Hepatocyte (in vitro differentiated cells): Measurements from ENCODE around the gene TRAF2. TPM values are rescaled to one million over a fixed set of nuclear protein-coding genes. Genes with fewer than 3 reads are reported as not detected.
"Not testable (repeated sequence)": the region's sequence is repeated elsewhere in the genome, so short reads cannot be mapped to it uniquely, and the experiment has no call there.

ENCODE experiments used
- DNase-seq: peaks from one replicate; pipeline ENCODE4 v3.0.0-alpha.2; 2016; ENCODE audit warnings: low spot score
- H2AFZ ChIP-seq: fragments of 200-600 bp; sonication (generic); 2 replicates; pipeline ENCODE4 v1.6.0; 2016; ENCODE audit warnings: antibody characterized with exemption, mild to moderate bottlenecking
- H3K27ac ChIP-seq: fragments of 200-600 bp; sonication (generic); 2 replicates; pipeline ENCODE4 v1.5.1; 2016; ENCODE audit warnings: mild to moderate bottlenecking
- H3K27me3 ChIP-seq: fragments of 200-600 bp; sonication (generic); 2 replicates; pipeline ENCODE4 v1.6.1; 2016
- H3K36me3 ChIP-seq: fragments of 200-600 bp; sonication (generic); replicated peaks from 2 replicates; pipeline ENCODE4 v1.5.1; 2016; ENCODE audit warnings: low read depth; ENCODE audit not compliant: insufficient read depth
- H3K4me1 ChIP-seq: fragments of 200-600 bp; sonication (generic); 2 replicates; pipeline ENCODE4 v1.5.1; 2016; ENCODE audit warnings: mild to moderate bottlenecking, moderate library complexity; ENCODE audit not compliant: insufficient read depth
- H3K4me2 ChIP-seq: fragments of 200-600 bp; sonication (generic); 2 replicates; pipeline ENCODE4 v1.6.0; 2016
- H3K4me3 ChIP-seq: fragments of 200-600 bp; sonication (generic); 2 replicates; pipeline ENCODE4 v1.5.1; 2016; ENCODE audit warnings: mild to moderate bottlenecking
- H3K79me2 ChIP-seq: fragments of 200-600 bp; sonication (generic); 2 replicates; pipeline ENCODE4 v1.6.0; 2017; ENCODE audit warnings: mild to moderate bottlenecking
- H3K9me2 ChIP-seq: fragments of 200-600 bp; sonication (generic); replicated peaks from 2 replicates; pipeline ENCODE4 v1.6.0; 2017; ENCODE audit warnings: mild to moderate bottlenecking; ENCODE audit not compliant: insufficient read depth
- H3K9me3 ChIP-seq: fragments of 200-600 bp; sonication (generic); 2 replicates; pipeline ENCODE4 v1.5.1; 2016; ENCODE audit warnings: low read depth, mild to moderate bottlenecking
- H4K20me1 ChIP-seq: fragments of 200-600 bp; sonication (generic); 2 replicates; pipeline ENCODE4 v1.6.0; 2016; ENCODE audit warnings: mild to moderate bottlenecking; ENCODE audit not compliant: insufficient read depth, poor library complexity, severe bottlenecking
- EZH2 ChIP-seq: fragments of 200-600 bp; sonication (generic); IDR thresholded peaks from 2 replicates; pipeline ENCODE4 v1.6.1; 2016; ENCODE audit warnings: antibody characterized with exemption, mild to moderate bottlenecking, borderline replicate concordance
- EZH2phosphoT487 ChIP-seq: fragments of 200-600 bp; sonication (generic); IDR thresholded peaks from one replicate; pipeline ENCODE4 v1.6.1; 2018; ENCODE audit warnings: antibody characterized with exemption, mild to moderate bottlenecking, low read depth, moderate library complexity; ENCODE audit not compliant: unreplicated experiment, severe bottlenecking
- WGBS: methylation state at CpG from one replicate; pipeline ENCODE4 v1.1.6; 2016; ENCODE audit warnings: low lambda C conversion rate; ENCODE audit errors: missing lambda C conversion rate; 5-methylcytosine and 5-hydroxymethylcytosine counted together
- polyA plus RNA-seq: library from polyadenylated mRNA; unstranded; fragments of >200 nt; fragmentation: Nextera tagmentation; extraction: Ambion mirVana; gene quantifications from 2 replicates; pipeline ENCODE4 v1.2.1, GENCODE V29; 2016
- total RNA-seq: library from RNA; depleted of rRNA; stranded (reverse); fragments of >200 nt; gene quantifications from 2 replicates; pipeline ENCODE4 v1.2.3, GENCODE V29; 2014
- TF ChIP-seq, protein P1 (sequence below): fragments of 200-600 bp; sonication (generic); IDR thresholded peaks from 2 replicates; pipeline ENCODE4 v1.5.1; 2016; ENCODE audit warnings: antibody characterized with exemption, mild to moderate bottlenecking; ENCODE audit not compliant: poor library complexity

Gene TRAF2
- total and polyA plus RNA-seq, 2 experiments from 2014 or later, result 7.6 to 12.4 TPM

DNA sequence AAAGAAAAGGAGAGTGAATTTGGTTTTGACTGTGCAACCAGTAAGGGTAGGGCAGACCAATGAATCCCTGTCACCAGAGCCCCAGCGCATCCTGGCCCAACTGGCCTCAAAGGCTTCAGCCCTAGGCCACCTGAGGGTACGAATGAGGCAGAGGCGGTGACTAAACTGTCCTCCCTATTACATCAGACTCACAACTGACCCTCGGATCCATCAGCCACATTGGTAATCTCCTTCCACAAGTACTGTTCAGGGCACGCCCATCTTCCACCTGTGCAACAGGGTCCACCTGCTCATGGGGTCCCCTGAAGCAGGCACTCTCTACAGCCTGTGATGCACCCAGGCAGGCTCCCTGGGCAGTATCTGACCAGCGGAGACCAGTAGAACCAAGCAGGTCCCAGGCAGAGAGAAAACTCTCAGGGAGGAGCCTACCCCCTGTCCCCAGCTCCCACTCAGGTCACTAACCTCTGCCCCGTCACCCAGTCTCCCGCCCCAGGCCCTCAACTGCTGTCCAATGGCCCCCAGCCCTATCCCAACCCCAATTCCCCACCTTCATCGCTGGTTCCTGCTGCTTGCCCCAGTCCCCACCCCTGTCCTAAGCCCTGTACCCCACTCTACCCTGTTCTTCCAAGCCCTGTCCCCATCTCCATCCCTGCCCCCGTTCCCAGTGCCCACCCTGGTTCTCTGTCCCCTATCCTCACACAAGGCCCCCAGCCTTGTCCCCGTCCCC lies 21.1 kb upstream of the TRAF2 start:
- Histone ChIP-seq H4K20me1 (peaks cover 14% of the 10 kb centered on the region), H3K79me2 (peaks cover 40% of the 10 kb centered on the region), H3K9me3 (peaks cover 5% of the 10 kb centered on the region), H3K4me3 (peak overlapping the region; percentile 93), H3K27me3 (no peaks in the 10 kb centered on the region), H3K4me1 (peaks cover 12% of the 10 kb centered on the region), H3K27ac (peak overlapping the region; percentile 99), H3K36me3 (no peaks in the 10 kb centered on the region), H3K4me2 (peak overlapping the region; percentile 97), H2AFZ (no peak overlapping the region), H3K9me2 (no peaks in the 10 kb centered on the region)
- 75% methylated on average over 7 of the region's 11 CpGs for WGBS
- TF ChIP-seq EZH2phosphoT487 (no peak), EZH2 (no peak)
- TF ChIP-seq, protein P1, sequence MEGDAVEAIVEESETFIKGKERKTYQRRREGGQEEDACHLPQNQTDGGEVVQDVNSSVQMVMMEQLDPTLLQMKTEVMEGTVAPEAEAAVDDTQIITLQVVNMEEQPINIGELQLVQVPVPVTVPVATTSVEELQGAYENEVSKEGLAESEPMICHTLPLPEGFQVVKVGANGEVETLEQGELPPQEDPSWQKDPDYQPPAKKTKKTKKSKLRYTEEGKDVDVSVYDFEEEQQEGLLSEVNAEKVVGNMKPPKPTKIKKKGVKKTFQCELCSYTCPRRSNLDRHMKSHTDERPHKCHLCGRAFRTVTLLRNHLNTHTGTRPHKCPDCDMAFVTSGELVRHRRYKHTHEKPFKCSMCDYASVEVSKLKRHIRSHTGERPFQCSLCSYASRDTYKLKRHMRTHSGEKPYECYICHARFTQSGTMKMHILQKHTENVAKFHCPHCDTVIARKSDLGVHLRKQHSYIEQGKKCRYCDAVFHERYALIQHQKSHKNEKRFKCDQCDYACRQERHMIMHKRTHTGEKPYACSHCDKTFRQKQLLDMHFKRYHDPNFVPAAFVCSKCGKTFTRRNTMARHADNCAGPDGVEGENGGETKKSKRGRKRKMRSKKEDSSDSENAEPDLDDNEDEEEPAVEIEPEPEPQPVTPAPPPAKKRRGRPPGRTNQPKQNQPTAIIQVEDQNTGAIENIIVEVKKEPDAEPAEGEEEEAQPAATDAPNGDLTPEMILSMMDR, result no peak
- DNase-seq, result peak; percentile 35

DNA sequence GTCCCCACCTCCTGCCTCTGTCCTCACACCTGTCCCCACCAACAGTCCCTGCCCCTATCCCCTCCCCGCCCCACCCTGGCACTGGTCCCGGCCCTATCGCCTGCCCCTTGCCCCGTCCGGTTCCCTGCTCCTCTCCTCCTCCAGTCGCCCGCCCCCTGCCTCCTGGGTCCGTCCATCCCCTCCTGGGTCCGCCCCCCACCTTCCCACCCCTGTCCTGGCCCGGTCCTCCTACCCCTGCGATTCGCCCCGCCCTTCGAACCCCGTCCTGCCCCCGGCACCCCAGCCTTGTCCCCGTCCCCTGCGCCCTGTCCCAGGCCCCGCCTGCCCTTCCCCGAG lies 20.6 kb upstream of the TRAF2 start:
- H3K9me3 ChIP-seq, result peaks cover 5% of the 10 kb centered on the region
- H3K36me3 ChIP-seq, result no peaks in the 10 kb centered on the region
- TF ChIP-seq EZH2, result no peak
- TF ChIP-seq, protein P1, result no peak
- no peak for TF ChIP-seq EZH2phosphoT487
- H3K79me2 ChIP-seq, result peaks cover 40% of the 10 kb centered on the region
- H4K20me1 ChIP-seq, result peaks cover 14% of the 10 kb centered on the region
- no CpG with 5 or more reads among the region's 20 CpGs for WGBS
- peak overlapping the region; percentile 97 for H3K4me2 ChIP-seq
- H3K27me3 ChIP-seq, result no peaks in the 10 kb centered on the region
- H3K27ac ChIP-seq, result peak overlapping the region; percentile 99
- peak overlapping the region; percentile 82 for H2AFZ ChIP-seq
- no peaks in the 10 kb centered on the region for H3K9me2 ChIP-seq
- peak; percentile 53 for DNase-seq
- H3K4me3 ChIP-seq, result peak overlapping the region; percentile 93
- H3K4me1 ChIP-seq, result peaks cover 12% of the 10 kb centered on the region

DNA sequence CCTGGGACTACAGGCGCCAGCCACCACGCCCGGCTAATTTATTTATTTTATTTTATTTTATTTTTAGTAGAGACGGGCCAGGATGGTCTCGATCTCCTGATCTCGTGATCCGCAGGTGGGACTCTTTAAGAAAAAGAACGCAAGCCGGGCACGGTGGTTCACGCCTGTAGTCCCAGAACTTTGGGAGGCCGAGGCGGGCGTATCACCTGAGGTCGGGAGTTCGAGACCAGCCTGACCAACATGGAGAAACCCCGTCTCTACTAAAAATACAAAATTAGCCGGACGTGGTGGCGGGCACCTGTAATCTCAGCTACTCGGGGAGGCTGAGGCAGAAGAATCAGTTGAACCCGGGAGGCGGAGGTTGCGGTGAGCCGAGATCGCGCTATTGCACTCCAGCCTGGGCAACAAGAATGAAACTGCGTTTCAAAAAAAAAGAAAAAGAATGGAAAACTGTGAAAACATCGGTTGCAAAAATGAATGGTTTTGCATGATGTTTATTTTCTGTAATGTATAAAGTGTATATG lies 19.4 kb upstream of the TRAF2 start:
- DNase-seq, H3K9me3 ChIP-seq, H3K27me3 ChIP-seq, H3K36me3 ChIP-seq, H3K9me2 ChIP-seq: not testable (repeated sequence)
- Histone ChIP-seq H3K27ac (peak overlapping the region; percentile 79), H3K79me2 (peaks cover 40% of the 10 kb centered on the region), H3K4me2 (peak overlapping the region; percentile 90), H3K4me1 (peaks cover 12% of the 10 kb centered on the region), H2AFZ (peak overlapping the region; percentile 36), H3K4me3 (peak overlapping the region; percentile 58), H4K20me1 (peaks cover 14% of the 10 kb centered on the region)
- 92% methylated on average over 29 of the region's 29 CpGs for WGBS

DNA sequence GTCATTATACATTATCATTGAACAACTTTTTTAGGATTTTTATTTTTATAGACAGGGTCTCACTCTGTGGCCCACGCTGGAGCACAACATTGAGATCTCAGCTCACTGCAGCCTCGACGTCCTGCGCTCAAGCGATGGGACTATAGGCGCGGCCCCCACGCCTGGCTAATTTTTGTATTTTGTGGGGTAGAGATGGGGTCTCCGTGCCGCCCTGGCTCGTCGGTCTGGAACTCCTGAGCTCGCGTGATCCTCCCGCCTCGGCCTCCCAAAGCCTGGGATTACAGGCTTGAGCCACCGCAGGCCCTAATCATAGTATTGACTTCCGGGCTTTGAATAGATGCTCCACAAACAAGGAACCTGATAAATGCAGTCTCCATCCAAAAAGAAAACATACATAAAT lies 18.8 kb upstream of the TRAF2 start:
- Histone ChIP-seq H2AFZ (no peak overlapping the region), H3K27ac (no peak overlapping the region), H3K4me2 (peak overlapping the region; percentile 90), H3K27me3 (no peaks in the 10 kb centered on the region), H3K79me2 (peaks cover 40% of the 10 kb centered on the region), H3K9me2 (no peaks in the 10 kb centered on the region), H3K4me3 (no peak overlapping the region), H3K4me1 (peaks cover 12% of the 10 kb centered on the region), H3K36me3 (no peaks in the 10 kb centered on the region), H4K20me1 (peaks cover 14% of the 10 kb centered on the region), H3K9me3 (peaks cover 5% of the 10 kb centered on the region)
- DNase-seq, result no peak
- TF ChIP-seq EZH2phosphoT487, result no peak
- TF ChIP-seq, protein P1, result no peak
- TF ChIP-seq EZH2, result no peak
- WGBS, result 99% methylated on average over 18 of the region's 18 CpGs
